ENCODE results near the gene ABCG4.

DNA sequence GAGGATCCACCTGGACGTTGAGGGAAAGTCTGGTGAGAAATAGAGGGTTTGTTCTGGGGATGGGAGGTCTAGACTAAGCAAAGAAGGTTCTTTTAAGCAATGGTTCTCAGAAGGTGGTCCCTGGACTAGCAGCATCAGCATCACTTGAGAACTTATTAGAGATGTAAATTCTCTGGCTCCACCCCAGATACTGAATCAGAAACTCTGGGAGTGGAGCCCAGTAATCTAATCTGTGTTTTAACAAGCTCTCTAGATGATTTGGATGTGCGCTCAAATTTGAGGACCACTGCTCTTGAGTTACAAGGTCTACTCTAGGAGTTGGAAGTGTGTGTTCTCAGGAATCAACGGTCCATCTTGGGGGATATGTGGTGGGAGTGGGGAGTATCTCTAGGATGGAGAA lies 3.3 kb upstream of the ABCG4 start:
- TF ChIP-seq ZNF134 (CRISPR knock-in tag; conservative IDR thresholded peaks at IDR 0.05) (no peak), ZC3H8 (IDR thresholded peaks at IDR 0.05) (no peak), POLR2A (conservative IDR thresholded peaks at IDR 0.05) (no peak)
